Renal pelvis (tissue), 4 donors: ENCODE measurements around the gene DENND4A. TPM values are rescaled to one million over a fixed set of nuclear protein-coding genes. Genes with fewer than 3 reads are reported as not detected.
"Not testable (repeated sequence)": the region's sequence is repeated elsewhere in the genome, so short reads cannot be mapped to it uniquely, and the experiment has no call there.

Experiments used
- DNase-seq: peaks from one replicate; pipeline ENCODE4 v3.0.0-alpha.2; 2013
- polyA plus RNA-seq, 3 donors: library from polyadenylated mRNA; unstranded; fragments of 120-200 nt; gene quantifications; one replicate each; pipeline ENCODE4 v1.2.1, GENCODE V29; 2013; ENCODE audit not compliant: insufficient read length in 3 of 3

DENND4A gene
- polyA plus RNA-seq, 3 donors = 13.3 to 19.6 (median 15.4) TPM

DNA sequence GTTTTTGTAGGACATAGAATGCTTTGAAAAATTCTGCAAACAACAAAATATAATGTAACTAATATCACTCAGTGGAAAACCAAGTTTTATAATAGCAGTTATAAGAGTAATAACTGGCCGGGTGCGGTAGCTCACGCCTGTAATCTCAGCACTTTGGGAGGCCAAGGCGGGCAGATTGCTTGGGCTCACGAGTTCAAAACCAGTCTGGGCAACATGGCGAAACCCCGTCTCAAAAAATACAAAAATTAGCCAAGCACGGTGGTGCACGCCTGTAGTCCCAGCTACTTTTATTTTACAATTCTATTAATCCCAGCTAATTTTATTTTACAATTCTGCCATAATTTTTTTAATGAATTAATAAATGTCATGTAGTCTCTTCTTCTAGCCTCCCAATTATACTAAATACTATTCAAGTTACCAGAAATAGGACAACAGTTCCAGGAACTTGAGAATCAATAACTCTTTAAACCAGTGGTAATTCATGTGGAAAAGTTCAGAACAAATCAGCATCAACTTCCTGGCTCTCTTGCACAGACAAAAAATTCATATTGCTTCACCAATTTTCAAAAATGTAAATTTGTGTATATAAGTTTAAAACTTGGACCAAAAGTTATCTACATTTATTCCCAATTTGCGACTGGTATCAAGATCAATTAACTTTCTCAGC lies 2.2 kb downstream of the DENND4A start:
- DNase-seq = no peak

- DNase-seq = no peak
Observed at GRCh38 chr15:65789105-65789504, 3.0 kb downstream of the DENND4A start.

- DNase-seq = no peak
Observed at GRCh38 chr15:65787260-65787659, 4.8 kb downstream of the DENND4A start.

- DNase-seq = no peak
Observed at GRCh38 chr15:65785151-65785550, 6.9 kb downstream of the DENND4A start.

DNA sequence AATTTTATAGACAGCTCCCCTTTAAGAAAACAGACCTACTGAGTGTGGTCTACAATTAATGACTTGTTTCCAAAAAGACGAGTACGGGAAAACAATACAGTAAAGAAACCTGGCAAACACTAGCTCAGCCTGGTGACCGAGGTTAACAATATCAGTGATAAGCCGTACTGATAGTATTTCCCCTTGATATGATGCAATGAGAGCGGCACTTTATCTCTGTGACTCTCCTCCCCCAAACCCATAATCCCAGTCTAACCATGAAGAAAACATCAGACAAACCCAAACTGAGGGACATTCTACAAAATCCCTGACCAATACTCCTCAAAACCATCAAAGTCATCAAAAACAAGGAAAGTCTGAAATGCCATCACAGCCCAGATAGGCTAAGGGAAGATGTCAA lies 8.2 kb downstream of the DENND4A start:
- no peak for DNase-seq

GRCh38 chr15:65782096-65782495 lies 10.0 kb downstream of the DENND4A start:
- no peak for DNase-seq

DNA sequence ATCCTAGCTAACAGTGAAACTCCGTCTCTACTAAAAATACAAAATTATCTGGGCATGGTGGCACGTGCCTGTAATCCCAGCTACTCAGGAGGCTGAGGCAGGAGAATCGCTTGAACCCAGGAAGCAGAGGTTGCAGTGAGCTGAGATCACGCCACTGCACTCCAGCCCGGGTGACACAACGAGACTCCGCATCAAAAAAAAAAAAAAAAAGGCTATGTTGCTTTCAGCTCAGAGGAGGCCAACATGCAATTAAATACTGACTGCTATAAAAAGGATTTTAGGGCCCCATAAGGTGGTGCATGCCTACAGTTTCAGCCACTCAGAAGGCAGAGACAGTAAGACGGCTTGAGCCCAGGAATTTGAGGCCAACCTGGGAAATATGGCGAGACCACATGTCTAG lies 13.4 kb downstream of the DENND4A start:
- not testable (repeated sequence) for DNase-seq

GRCh38 chr15:65778269-65778668 lies 13.8 kb downstream of the DENND4A start:
- no peak for DNase-seq

- no peak for DNase-seq
Observed at GRCh38 chr15:65777843-65778242, 14.2 kb downstream of the DENND4A start.

DNA sequence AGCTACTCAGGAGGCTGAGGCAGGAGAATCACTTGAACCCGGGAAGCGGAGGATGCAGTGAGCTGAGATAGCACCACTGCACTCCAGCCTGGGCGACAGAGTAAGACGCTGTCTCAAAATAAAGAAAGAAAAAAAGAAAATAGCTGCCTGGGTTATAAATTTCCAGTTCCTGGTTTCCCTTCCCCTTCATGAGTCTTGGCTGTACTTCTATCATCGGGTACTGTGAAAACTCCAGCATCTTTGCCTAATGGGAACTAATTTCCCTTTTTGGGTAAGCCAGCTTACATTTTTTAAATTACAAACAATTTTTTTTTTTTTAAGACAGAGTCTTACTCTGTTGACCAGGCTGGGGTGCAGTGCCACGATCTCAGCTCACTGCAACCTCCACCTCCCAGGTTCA lies 15.0 kb downstream of the DENND4A start:
- DNase-seq = no peak

- DNase-seq = no peak
Observed at GRCh38 chr15:65773386-65774111, 18.5 kb downstream of the DENND4A start.

DNA sequence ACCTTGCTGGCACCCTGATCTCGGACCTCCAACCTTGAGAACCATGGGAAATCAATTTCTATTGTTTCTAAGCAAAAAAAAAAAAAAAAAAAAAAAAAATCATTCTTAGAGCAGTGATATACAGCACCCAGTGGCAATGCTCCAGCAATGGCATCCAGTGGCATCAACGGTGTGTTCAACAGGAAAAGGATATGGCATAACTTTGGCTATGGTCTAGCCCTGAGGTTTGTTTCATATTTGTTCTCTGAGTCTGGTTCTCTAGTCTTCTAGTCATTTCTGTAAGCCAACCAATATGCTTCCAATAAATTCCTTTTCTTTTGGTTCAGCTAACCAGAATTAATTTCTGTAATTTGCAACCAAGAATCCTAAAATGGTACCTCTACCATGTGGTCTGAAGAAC lies 19.2 kb downstream of the DENND4A start:
- no peak for DNase-seq

DNA sequence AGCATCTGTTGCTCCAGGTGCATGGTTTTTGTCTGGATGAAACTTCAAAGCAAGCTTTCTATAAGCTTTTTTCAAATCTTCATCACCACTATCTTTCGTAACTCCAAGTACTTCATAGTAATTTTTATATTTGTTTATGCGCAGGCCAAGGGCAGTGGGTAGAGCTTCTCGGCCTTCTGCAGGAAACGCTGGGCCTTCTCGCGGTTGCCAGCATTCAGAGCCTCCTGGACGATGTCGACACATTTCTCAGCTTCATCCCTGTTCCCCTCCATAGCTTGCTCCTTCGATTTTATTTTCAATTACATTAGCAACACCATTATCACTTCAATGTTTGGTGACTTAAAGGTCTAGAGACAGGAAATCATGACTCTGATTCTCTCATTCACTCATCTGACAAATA lies 20.2 kb downstream of the DENND4A start:
- DNase-seq = no peak

DNA sequence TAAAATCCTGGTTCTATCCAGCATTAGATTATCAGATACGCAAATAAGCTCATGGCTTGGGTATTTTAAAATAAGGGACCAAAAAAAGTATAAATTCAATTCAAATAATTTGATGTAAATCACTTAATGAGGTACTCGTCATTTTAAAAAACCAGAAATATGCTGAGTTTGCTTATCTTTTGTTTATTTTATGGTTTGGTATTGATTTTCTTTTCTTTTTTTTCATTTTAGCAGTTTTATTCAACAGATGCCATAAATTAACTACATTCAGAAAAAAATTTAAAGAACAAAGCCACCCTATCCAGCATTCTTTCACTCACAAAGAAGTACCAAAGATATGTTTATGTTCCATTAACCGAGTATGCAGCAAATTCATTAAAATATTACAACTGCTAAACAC lies 22.6 kb downstream of the DENND4A start:
- no peak for DNase-seq

DNA sequence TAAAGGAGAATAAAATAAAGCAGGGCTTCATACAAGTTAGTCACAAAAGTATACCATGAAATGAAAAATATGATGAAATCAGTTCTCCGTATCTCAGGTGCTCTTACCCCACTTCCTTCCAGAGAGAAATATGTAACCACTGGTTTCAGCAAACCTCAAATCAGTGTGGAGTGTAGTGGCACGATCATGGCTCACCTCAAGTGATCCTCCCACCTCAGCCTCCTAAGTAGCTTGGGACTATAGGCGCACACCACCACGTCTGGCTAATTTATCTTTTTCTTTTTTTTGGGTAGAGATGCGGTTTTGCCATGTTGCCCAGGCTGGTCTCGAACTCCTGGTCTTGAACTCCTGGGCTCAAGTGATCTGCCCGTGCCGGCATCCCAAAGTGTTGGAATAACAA lies 24.2 kb downstream of the DENND4A start:
- no peak for DNase-seq

- DNase-seq = no peak
Observed at GRCh38 chr15:65767264-65767595, 24.9 kb downstream of the DENND4A start.

GRCh38 chr15:65766422-65767263 lies 25.4 kb downstream of the DENND4A start:
- no peak for DNase-seq

- no peak for DNase-seq
Observed at GRCh38 chr15:65765106-65765505, 27.0 kb downstream of the DENND4A start.

- no peak for DNase-seq
Observed at GRCh38 chr15:65762914-65763787, 28.9 kb downstream of the DENND4A start.

DNA sequence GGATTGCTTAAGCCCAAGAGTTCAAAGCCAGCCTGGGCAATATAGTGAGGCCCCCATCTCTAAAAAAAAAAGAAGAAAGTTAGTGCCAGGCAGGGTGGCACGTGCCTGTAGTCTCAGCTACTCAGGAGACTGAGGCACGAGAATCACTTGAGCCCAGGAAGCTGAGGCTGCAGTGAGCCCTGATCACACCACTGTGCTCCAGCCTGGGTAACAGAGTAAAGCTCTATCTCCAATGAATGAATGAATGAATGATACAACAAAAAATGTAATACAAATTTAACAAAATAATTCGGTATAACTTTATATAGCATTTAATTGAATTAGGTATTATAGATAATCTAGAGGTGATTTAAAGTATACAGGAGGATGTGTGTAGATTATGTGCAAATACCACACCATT lies 29.7 kb downstream of the DENND4A start:
- no peak for DNase-seq

- DNase-seq = no peak
Observed at GRCh38 chr15:65761210-65761926, 30.7 kb downstream of the DENND4A start.
